Stimulated activated CD8-positive, alpha-beta memory T cell treated with anti-CD3 and anti-CD28 coated beads, Interleukin-15, amount 100 ng/mL, for 1 hour (primary cell): ENCODE results near the gene LAMA2.

ENCODE experiments used
- DNase-seq: peaks from one replicate; pipeline ENCODE4 v3.0.0-alpha.2; 2020; ENCODE audit warnings: low read depth

Gene LAMA2

DNA sequence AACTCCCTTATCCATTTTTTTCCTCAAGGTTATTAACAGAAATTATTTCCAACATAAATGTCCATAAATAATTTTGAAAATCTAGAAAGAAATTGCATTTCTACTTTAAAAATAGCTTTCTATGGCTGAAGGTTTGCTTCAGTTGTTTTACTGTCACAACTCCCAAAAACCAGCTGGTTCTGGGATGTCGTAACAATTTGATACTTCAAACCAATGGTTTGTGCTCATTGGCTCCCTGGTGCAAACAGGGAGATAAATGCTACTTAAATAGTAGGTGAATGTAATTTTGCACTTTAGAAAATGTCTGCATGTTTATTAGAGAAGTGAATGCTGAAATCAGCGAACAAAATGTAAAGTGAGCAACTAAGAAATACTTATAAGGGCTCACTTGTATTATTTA, 31.1 kb downstream of the LAMA2 start:
- DNase-seq, result no peak

DNA sequence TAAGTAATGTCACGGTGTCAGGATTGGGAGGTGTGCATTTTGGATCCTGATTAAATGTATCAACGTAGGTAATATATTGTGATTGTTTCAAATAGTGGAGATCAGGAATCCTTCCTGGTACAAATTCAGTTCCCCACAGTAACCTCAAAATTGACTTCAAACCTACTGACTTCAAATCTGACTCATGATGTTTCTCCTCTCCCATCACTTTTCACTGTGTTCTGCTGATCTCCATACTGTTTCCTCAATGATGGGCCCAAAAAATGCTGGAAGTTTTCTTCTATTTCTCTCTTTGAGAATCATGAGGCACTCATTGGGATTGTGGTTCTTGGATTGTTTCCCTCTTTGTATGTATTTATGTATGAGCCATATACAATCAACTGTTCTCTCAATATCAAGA, 35.9 kb downstream of the LAMA2 start:
- no peak for DNase-seq

DNA sequence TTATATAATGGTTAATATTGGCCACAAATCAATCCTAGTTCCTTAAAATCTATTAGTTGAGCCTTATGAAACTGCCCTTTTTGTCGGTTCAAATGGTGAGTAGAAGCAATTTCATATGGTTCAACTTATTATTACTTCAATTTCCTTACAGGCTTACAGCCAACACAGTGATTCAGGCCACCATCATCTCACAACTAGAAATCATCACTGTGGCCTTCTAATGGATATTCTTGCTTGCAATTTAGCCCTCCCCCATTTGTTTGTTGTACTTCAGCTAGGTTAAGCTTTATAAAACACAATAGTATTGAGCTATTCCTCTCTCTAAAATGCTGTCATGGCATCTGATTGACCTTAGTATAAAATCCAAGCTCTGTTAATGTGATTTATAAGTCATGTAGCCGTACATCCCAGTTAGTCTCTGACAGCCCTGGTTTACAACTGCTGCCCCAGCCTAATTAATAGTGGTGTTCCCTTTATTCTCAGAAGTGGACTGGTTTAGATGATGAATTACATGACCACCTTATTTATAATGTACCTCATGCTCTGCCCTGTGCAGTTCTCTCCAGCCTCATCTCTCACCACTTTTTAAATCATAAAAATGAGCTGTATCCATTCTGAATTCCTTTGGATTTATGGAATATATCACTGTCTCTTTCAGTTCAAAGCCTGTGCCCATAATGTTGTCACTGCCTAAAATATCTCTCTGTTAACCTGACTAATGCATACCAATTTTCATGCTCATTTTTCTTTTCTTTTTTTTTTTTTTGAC, 36.7 kb downstream of the LAMA2 start:
- DNase-seq, result no peak

DNA sequence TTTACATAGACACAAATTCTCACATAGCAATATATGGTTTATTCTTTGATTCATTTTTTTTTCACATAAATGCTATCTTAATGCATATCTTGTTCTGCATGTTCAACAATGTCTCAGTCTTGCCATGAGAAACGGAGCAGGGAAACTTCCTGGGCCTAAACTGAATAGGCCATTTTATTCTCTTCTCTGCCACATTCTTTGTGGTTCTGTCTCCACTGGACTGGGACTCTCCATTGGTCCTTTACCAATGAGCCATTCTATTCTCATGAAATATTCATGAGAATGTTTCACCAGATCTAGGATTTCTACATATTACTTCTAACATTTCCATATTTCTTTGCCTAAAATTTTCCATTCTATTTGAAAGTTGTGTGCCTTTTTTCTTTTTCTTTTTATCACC, 42.8 kb downstream of the LAMA2 start:
- no peak for DNase-seq

DNA sequence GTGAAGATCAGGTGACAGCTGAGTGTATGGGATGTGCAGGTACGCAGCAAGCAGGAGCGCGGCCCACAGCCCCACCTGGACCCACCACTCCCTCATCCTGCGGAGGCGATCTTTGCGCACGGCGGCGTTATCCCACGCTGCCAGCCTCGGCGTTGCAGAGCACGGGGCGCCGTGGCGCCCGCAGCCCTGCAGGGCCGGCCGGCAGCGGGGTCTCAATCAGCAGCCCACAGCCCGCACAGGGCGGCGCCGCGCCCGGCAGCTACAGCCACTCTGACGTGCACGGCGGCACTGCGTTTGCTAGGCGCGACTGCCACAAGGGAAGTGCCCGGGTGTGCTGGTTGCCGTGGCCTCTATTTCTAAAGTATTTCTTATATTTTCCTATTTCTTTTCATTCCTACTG, 46.9 kb downstream of the LAMA2 start:
- DNase-seq, result no peak

DNA sequence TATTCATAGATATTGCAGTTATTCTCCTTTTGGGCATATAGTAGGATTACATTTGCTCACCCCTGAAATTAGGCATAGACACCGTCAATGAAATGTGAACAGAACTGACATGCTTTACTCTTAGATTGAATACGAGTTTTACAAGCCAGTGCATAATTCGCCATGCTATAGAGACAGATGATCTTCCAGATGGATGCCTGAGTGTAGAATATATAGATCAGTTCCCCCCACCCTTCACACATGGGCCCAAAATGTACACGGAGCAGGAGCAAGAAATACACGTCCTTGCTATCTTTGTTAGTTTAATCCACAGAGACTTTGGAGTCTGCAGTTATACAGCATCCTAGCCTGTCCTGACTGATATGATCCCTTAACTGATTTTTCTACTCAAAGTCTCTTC, 47.4 kb downstream of the LAMA2 start:
- DNase-seq, result no peak

DNA sequence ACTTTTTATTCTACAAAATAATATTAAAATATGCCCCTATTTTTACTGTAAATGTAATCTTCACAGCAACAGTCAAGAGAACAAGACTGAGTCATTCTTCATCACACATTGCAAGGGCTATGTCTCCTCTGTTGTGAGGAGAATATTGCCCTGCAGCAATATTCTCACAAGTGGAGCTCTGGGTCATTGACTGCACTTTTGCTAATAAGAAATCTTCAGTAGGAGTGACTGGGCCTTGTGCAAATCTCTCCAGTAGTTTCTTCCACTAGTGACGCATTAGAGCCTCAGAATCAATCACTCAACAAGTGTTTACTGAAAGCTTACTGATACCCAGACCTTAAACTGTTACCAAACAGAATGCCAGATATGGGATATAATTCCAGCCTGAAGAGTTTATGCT, 49.1 kb downstream of the LAMA2 start:
- no peak for DNase-seq

DNA sequence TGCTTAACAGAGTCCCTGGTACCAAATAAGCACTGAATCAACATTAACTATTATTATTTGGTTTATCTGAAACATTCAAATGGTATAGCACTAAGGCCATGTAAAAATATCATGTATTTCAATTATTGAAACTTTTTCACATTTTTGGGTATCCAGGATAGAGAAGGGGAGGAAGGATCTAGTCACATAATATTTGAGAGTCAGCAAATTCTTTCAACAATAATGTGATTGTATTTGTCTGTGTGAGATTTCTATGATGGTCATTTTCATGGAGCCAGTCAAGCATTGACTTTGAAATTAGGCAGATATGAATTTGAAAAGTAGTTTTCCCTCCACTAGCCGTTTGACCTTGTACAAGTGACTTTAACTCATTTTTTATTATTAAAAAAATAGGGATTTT, 67.9 kb downstream of the LAMA2 start:
- no peak for DNase-seq

DNA sequence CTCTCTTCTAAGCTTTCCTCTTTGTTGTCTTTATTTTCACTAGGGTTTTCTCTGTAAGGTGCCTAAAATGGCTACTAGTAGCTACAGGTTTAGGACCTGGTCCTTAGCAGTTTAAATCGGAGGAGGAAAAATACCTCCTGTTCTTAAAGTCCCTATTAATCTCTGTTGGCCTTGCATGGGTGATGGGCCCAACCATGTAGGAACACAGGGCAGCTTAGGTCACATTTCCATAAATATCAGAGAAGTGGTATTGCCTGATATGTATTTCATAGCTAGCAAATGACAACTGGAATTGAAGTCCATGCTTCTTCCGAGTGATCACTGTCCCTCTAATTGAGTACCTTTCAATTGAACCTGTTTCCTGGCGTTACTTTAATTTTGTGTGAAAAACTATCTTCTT, 70.0 kb downstream of the LAMA2 start:
- DNase-seq, result no peak

DNA sequence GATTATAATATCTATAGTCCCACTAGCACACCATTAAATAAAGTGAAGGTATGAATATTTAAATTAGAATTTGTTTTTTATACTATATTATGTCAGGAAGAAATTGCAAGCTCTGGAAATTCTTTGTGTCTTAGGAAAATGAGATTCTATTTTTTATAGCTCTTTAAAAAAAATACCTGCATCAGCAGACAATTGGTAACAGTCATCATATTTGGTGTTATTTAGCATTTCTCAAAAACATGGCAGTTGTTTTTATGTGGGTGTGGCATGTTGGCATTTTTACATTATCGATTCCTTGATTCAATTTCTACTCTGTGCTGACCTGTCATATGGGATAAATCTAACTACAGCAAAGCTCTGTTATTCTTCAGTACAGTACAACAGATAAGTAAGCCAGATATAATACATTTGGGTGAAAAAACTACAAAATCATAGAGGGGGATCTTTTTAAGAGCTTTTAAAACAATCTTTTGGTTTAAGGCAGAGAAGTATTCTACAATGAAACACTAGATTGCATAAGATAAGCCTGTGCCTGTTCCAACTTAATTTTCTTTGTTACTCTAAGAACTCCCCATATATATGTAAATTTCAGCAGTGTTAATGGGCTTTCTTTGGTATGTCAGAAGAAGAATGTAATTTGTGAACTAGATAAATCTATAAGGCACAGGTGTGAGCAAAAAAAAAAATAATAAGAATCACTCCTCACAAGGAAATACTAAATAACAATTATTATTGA, 71.5 kb downstream of the LAMA2 start:
- no peak for DNase-seq

DNA sequence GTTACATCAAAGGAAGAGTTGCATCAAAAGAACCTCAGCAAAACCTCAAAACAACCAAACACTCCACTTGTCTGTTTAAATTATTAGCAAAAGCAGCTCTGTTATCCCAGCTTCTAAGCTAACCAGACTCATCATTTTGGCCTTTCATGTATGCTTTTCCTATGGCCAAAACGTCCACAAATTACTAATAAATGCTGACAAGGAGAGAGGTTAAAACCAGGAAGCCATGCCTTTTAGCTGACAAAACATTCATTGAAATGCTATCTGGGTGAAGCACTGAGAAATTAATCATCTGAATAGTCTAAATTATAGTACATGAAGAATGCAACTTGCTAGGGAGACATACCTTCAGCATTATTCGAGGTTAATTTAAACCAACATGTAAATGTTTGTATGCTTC, 80.6 kb downstream of the LAMA2 start:
- no peak for DNase-seq

DNA sequence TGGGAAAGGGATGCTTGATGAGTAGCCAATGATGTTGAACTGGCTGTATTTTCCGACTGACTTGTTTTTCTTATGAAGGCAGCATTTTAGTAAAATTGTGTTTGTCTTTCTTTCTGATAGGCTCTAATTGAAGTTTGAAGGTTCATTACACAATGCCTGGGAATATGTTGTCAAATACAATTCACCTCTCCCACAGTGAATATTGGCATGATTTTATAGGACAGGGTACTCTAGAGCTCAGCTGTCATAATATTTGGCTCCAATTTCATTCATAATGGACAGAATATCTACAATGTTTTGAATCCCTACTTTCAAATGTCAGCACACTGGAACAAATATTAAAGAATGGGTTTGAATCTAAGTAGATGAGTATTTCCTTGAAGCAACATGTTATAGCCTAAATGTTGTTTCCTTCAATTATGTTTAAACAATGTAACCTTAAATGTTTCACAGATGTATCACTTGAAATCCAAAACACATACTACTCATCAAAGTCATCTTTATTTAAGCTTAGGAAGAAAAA, 81.4 kb downstream of the LAMA2 start:
- DNase-seq, result no peak

DNA sequence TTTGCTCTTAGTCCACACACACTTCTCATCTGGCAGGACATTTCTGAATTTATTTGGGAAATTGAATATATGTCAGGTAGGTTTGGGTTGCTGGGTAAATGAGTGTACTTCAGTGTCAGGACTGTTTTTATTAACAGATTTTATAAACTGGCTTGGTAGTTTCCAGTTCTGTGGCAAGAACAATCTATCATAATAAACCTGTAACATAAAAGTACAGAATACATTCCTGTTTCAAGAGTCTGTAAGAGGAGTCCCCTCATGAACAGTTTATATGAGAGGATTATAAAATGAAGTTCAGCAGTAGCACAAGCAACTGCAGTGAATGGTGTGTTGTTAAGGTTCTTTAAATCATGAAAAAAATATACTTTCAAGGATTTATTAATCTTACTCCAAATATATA, 81.8 kb downstream of the LAMA2 start:
- DNase-seq, result no peak

DNA sequence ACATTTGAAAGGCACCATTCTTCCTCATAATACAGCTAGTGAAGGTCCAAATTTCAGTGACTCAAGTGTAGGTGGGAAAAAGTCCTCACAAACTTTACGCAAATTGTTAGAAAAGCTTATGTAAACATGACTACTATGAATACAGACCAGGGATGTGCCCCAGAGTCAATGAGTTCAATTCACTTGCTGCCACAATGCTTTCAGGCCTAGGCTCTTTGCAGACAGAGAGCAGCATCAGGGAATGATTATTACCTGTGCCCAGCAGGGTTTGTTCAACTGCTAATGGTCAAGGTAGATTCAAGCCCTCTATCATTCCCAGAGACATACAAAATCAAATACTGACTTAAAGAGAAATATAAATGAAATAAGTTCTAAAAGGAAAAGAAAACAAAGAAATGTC, 84.0 kb downstream of the LAMA2 start:
- no peak for DNase-seq

DNA sequence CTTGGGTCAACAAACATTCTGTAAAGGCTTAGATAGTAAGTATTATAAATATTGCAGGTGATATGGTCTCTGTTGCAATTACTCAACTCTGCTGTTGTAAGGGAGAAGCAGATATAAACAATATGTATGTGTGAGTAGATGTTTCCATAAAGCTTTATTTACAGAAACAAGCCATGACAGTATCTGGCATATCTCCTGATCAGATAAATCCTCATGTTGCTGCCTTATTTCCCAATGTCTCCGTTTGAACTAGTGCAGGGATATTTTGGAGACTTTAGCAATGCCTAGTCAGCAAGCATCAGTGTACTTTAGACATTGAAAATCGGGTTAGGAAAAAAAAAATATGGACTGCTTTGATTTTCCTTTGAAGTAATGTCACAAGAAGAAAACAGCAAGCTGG, 96.1 kb downstream of the LAMA2 start:
- no peak for DNase-seq

DNA sequence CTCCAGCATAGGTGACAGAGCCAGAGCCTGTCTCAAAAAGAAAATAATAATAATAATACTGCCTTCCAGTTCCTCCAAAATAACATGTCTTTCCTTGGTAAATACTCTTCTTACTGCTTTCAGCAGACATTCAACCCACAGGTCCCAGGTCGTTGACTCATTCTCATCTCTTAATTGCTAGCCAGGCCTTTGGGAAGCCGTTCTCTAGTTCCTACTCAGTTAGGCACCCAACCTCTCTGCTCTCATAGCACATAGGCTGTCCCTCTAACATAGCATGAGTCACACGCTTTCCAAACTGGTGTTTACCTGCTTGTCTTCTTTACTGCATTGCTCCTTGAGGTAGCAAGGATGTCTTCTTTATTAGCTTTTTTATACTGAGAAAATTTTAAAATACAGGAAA, 98.8 kb downstream of the LAMA2 start:
- DNase-seq, result no peak

DNA sequence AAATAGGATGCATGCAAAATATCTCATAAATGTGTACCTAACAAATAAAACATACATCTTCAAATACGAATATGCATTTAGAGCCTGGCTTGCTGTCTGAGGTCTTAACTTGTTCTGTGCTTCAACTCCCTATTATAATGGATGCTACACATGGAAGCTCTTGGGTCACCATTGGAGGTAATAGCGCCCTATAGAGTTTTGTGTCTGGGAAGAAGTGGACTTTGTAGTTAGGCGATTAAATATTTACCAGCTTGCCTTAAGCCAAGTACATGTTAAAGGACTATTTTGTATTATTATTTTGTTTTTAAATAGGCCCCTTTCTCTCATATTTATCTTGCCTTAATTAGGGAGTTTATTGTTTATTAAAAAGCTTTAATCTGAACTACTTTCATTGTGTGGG, 107.4 kb downstream of the LAMA2 start:
- no peak for DNase-seq

DNA sequence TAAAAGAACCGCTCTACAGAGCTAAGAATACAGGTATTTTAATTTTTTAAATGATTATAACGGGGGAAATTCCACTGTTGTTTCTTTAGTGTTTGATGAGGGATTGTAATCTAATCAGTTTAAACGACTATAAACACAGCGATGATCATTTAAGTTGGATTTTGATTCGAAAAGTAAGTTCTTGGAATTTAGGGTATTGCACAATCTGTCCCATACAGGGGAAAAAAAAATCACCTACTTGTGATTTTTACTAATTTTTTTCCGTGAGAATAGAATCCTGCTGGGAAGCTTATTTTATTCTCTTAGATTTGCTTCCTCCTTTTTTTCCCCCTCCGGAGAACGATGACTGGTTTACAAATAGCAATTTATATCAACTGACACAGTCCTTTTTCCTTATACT, 108.0 kb downstream of the LAMA2 start:
- no peak for DNase-seq

DNA sequence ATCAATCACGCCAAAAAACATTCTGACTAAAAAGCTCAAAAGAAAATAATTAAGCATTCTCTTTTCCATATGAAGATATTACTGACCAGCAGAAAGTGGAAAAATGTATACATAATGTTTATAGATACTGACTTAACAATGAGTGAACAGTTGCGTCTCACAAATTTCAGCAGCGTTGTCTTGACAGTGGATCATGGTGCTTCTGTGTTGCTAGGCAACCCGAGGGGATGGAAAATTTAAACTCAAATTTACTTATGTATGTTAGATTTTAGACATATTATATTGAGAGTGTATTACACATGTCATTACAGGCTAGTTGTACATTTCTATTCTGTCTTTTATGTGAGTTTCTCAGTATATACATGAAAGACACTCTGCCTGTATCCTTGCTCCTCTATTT, 110.2 kb downstream of the LAMA2 start:
- no peak for DNase-seq

DNA sequence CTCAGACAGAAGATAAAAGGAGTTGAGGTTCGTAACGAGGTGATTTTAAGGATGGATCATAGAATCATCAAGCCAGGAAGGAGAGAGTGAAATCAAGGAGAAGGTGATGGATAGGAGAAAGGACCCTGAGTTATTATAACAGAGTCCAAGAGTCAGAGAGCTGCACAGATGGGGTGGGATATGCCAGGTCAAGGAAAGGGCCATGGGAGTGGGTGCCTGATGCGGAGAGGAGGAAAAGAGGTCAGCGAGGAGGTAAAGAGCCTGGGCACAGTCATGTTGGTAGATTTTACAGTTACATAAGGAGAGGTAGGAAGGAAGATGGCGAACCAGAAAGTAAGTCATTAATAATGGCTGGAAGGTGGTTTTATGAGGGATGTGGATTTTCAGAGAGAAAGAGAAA, 114.9 kb downstream of the LAMA2 start:
- no peak for DNase-seq

DNA sequence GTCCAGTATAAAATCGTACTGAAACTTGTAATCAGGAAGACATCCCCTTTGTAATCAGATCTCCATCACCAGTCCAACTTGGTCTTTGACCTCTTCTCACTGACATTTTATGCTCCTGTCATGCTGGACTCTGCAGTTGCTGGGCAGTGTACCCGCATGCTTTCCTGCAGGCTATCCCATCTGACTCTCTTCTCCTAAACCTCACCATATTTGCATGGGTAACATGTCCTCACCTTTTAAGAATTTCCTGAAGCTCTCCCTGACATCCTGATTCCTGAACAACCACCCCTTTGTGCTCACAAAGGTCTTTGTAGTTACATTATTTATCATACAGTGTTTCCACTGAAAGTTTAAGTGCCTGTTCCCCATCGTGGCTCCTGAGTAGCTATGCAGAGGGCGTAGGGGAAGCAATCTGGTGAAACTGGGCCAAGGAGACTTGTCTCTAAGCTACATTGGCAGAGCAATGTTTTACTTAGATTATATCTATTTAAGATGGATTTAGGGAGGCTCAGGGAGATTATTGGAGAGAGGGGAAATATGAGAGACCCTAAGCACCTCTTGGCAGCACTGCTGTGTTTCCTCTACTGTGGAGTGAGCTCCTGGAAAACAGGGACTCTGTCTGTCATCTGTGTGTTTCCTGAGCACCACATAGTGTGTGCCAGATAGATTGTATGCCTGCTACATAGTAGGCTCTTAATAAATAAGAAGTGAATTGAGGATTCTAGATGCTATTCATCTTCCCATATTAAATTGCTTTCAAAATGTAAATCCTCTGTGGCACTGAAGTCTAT, 124.0 kb downstream of the LAMA2 start:
- no peak for DNase-seq

DNA sequence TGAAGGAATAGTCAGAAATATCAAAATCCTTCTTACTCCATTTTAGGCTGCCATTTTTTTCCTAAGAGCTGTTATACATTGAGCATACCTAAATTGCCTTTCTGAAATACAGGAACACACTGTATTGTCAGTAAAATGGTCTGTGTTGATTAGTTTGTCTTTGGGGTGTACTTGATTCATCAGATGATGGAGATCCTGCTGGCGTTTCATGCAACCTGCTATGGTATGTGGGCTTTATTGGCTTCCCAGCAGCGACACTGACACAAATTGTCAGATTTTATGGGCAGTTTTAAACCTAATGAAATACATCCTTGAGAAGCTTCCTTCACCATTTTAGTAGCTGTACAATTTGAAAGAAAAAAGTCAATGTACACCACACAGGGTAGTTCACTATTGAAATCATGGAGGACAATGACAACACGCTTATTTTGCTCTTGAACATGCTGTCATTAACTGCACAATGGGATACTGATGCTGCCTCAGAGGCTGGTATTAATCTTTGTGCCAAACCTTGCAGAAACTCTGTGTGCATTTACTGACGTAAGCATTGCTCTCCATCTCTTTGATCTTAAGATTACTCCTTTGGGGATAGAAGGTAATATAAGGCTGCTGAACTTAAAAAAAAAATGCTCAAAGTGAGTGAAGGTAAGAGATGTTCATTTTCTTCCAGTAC, 124.9 kb downstream of the LAMA2 start:
- no peak for DNase-seq
